CD4-positive, alpha-beta T cell treated with Interleukin-12 subunit alpha and Interleukin-12 subunit beta, for 1 hour (primary cell): ENCODE measurements around the gene EOGT.

ENCODE experiments used
- DNase-seq: peaks from one replicate; pipeline ENCODE4 v3.0.0-alpha.2; 2020

The EOGT gene

DNA sequence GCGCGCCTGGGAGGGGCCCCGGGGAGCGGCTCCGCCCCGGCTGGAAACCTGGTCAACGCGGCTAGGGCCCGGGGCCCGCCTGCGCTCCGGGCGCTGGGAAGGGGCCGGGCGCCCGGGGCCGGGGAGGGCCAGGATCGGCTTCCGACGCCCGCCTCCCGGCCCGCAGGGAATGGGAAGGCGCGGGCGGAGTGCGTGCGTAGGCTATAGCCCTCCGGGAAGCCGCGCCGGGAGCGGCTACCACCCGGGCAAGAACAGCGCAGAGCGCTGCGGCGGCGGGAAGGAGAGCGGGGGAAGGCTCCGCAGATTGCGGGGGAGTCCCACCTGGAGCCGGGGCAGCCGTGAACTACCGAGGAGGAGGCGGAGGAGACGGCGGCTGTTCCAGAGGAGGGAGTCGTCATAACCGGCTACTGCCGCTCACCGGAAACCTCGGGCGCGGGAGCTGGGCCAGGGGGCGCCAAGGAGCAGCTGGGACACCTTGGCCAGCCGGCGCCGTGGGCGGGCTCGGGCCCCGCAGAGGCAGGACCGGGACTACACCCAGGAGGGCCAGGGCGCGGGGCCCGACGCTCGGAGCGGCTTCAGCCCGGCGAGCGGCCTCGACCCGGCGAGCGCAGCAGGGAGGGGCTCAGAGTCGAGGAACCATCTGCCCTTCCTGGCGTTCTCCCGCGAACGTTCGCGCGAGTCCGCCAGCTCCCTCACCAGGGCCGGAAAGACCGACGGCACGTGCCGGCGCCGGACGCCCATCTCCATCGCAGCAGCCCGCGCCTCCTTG is at the start of gene EOGT:
TSS of gene EOGT (minus strand) at position 432 of the 769 bp plus-strand sequence. CDS start 3,838 bp downstream, outside the sequence.
- peak; percentile 85 for DNase-seq

DNA sequence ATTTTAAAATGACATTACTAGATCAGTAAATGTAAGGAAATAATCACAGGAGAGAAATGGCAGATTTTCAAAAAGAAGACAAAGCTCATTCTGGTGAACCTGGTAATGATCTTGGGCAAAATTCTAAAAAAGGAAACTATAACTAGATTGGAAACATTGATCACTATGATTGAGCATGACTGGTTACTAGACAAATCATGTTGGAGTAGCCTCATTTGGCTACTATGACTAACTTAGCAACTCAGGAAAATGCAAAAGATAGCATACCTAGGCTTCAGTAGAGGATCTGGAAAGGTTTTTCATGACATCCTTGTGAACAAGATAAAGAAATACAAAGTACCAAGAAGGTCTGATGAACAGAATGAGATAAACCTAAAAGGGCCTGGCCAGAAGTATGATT is 46.2 kb upstream of the EOGT start:
- DNase-seq = no peak

DNA sequence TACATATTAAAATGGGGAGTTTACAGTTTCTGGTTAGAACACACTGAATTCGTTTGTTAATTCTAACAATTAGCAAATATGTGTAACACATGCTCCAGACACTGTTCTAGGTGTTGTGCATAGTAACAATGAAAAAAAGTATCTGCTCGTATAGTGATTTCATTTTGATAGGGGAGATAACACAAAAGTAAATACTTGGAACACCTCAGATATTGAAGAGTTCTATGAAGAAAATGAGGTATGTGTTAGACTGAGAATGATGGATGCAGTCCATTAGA is 45.4 kb upstream of the EOGT start:
- no peak for DNase-seq

DNA sequence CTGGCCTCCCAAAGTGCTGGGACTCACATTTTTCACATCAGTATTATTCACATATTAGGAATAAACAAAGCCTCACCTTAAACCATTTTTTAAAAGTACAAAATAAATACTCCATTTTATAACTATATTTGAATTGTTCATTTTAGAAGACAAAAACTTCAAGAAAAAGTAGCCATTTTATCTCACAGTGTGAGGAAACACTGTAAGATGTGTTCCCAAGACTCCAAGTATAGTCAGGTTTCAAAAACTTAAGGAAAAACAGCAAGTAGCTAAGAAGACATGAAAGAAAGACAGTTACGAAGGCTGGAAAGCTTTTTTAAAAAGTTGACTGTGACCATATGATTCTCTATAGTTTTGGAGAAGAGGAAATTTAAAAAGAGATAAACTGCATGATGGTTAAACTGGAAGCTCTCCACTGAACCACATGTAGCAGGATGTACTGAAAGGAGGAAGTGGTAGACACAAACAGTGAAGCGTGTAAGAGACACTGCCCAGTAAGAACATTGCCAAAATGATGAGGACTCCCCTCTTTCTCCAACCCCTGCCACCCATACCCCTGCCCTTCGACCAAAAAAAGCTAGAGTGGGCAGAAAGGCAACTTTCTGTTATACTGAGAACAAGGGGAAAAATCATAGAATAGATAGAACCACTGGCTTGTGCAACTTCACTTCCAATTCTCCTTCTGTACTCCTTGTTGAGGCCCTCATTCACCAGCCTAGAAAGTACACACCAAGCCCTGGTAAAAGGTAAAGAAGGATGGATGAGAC is 44.9 kb upstream of the EOGT start:
- DNase-seq = peak; percentile 51

DNA sequence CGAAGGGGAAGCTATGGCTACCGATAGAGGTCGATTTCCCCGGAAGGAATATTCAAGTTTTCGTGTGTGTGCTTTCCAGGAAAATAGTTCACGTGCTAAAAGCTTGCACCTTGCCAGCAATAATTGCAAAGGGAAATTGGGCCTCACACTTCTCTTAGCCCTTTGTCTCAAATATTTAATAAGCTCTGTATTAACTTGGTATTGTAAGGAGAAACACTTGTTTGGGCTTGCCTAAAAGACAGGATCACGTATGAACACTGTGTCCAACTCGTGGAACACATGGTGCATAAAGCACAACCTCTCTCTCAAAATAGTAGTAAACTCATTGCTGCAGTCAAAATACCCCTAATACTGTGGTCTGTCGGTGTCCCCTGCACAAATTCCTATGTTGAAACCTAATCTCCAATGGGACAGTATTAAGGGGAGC is 39.0 kb upstream of the EOGT start:
- DNase-seq = no peak

DNA sequence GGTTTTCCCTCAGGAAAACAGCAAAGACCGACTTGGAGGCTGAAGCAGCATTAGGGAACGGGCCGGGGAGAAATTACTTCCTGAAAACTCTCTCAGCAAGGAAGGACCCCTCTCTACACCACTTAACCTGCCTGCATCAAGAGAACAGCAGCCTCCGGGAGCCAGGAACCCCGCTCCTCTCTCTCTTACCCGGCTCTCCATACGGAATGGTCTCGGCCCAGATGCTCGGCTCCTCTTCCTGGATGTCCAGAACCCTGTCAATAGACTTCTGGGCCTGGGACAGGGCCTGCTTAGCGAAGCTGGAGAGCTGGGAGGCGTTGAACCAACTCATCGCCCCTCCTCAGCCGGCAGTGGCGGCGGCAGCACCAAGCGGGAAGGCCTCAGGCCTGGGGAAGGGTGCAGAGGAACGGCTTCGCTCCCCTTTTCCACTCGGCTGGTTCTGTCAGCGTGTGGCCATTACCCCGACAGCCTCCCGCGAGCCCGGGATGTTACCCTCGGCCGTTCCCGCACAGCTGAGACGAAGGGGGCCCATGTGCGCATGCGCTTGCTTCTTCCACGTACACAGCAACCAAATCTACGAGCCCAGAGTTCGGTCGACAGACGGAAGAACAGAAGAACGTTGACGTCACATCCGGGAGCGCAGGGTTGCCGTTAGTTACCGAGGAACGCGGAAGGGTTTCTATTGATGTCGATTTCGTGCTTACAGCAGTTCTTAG is 38.4 kb upstream of the EOGT start, which contains the start of gene TMF1:
TSS of gene TMF1 (minus strand) at position 578 of the 716 bp plus-strand sequence. CDS start at position 331, 247 bp downstream.
- DNase-seq = peak; percentile 98

DNA sequence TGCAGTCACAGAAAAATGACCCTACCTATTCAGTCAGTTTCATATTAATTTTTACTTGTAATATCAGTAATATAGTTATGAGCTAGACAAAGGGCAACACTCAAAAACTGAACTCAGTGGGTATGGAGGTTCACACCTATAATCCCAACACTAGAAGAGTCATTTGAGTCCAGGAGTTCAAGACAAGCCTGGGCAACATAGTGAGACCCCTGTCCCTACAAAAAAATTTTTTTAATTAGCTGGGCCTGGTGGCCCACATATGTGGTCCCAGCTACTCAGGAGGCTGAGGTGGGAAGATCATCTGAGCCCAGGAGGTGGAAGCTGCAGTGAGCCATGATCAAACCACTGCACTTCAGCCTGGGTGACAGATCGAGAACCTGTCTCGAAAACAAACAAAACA is 35.5 kb upstream of the EOGT start:
- no peak for DNase-seq

DNA sequence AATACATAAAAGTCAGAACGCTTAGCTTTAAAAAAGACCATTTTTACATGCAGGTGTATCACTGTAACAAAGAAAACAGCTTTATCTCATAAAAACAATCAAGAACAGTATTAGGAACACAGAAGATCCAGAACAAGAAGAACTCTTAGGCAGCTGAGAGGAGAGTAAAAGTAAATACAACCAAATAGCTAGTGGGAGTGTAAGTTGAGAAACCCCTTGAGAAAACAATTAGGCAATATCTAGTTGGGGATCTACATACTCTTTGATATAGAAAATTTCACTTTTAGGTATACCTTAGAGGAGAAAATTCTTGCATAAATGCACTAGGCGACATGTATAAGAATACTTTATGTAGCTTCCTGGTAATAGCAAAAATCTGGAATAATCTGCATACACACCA is 31.1 kb upstream of the EOGT start:
- DNase-seq = no peak

DNA sequence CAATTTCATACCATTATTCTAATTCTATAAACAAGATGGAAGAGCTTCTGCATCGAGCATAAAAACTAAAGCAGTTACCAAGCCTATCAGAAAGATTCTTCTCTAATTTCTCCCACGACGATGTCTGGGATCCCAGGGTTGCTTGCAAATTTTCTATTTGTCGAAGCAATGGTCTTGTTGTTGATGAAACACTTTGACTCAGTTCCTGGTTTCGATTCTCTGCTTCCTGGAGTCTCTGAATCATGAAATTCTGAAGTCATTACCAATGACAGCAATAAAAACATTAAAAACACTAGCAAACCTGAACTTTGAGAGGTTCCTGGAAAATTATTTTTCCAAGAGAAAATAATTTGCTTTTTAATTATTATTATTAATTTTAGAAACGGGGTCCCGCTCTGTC is 20.0 kb upstream of the EOGT start:
- no peak for DNase-seq

DNA sequence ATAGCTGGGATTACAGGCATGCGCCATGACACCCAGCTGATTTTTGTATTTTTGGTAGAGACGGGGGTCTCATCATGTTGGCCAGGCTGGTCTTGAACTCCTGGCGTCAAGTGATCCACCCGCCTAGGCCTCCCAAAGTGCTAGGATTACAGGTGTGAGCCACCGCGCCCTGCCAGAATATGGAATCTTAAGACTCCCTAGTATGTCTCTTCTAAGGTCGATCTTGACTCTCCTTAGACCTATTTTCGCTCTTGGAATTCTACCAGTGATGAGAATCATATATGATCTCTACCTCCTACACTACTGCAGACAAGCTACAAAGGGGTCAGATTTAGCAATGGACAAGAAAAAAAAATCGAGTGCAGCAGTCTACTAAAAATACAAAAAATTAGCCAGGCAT is 19.3 kb upstream of the EOGT start:
- DNase-seq = no peak

DNA sequence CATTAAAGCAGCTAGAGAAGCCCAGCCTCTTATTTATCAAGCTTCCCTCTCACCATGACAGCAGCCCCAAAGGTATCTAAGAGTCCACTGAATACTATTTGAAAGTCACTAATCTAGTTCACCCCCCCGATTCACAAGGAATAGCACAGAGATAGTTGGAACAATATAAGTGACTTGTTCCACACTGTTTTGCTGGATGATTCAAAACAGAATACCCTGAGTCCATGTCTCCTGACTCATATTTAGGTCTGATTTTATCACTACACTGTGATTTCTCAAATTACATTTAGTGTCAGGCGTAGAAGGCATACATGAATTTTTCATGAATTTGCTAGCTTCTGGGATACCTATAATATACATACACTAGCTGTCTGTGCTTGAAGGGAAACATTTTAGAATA is 18.7 kb upstream of the EOGT start:
- DNase-seq = no peak

DNA sequence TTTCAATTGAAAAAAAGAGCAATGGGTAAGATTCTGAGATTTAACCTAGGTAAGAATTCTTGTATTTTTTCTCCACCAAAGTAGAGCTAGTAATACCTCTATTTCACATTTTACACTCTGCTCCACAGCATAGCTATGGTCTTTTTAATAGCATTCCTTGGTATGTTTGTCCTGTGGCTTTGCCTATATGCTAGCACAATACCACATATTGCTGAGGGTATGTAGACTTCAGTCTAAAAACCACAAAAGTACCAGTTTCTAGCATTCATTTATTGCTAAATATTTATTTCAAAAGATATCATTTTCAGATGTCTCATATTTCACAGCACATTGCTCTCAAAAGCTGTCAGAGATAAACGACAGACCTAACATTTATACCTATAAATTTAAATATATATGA is 18.2 kb upstream of the EOGT start:
- DNase-seq = no peak

DNA sequence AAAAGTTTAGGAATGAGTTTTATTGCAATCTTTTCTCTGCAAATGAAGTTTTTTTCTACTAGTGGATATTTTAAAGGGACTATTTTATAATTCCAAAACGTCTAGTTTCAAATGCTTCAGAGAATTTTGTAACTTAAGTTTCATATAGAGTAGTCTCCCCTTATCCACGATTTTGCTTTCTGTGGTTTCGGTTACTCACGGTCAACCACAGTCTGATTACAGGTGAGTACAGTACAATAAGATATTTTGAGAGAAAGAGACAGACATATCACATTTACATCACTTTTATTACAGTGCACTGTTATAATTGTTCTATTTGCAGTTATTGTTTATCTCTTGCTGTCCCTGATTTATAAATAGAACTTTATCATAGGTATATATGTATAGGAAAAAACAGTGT is 7.4 kb upstream of the EOGT start:
- DNase-seq = no peak

DNA sequence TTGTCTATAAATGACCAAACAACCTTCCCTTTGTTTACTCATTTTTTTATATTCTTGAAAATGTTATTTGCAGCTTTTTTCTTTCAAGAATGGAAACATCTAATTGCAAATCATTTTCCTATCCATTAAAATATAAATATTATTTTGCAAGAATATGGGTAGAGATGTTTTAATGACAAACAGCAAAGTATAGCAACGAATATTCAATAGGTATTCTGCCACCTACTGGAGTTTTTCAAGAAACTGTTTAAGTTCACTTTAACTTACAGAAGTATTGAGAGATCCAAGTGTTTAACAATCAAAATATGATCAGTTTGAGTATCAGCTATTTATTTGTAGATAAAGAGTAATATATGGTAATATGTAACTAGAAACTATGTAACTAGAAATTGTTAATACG is 6.9 kb upstream of the EOGT start:
- DNase-seq = peak; percentile 26

DNA sequence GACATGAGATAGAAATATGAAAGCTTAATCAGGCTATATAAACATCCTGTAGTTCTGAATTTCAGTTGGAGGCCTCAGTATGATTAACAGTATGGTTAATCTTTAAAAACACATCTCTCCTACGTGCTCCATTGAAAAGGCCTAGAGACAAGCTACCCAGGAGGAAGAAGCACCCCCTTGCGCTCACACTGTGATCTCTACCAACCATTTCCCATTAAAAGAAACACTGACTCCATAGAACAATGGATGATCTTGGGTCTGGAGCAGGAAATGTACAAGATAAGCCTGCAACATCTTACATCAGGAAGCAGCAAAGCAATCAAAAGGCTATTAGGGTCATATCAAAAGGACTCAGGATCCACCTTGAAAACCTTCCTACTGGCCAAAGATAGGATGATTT is 3.4 kb upstream of the EOGT start:
- no peak for DNase-seq

DNA sequence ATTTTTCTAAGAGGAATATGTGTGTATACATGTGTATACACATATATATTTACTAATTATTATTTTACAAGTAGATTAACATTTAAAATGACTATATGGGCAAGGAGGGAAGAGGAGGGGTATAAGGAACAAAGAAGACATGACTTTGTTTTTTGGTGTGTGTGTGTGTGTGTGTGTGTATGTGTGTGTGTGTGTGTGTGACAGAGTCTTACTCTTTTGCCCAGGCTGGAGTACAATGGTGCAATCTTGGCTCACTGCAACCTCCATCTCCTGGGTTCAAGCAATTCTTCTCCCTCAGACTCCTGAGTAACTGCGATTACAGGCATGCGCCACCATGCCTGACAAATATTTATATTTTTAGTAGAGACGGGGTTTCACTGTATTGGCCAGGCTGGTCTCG is 2.6 kb upstream of the EOGT start:
- no peak for DNase-seq

DNA sequence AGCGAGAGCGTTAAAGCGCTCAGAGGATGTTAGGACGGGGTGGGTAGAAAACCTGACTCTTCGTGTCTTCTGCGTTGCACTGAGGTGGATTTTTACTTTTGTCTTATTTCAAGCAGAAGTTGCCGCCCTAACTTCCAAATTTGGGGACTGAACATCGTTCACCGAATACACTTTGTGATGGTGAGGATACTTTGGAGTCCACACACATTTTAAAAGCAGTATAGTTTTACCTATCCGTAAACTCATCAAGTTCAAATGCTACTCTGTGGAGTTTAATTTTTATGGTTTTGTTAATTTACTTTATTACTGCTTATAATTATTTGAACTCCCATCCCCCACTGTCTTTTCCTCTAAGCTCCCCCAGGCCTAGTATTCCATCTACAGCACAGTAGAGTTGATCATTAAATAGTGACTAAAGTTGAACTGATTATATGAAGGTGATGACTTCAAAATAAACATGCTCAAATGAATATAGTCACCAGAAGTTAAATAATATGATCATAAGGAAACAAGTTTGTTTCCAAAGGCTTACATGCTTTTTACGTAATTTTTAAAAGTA is 617 bp upstream of the EOGT start:
- DNase-seq = no peak

DNA sequence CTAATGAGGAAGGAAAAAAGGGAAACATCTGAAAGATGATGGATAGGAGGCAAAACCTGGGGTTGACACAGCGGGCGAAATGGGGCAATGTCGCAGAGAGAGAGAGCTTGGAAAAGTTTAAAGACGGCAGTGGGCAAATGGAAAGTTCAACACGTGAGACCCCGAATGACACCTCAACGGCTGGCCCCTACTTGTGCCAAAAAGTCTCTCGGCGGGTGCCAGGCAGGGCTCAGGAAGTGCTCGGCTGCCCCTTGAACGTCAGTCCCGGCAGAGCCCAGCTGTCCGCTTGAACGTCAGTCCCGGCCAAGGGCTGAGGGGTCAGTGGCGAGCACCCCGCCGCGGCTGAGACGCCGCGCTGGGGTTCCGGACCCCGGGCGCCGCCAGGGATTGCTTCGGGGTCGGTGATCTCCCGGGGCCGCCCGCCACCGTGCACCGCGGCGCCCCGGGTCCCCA is 658 bp downstream of the EOGT start:
- peak; percentile 32 for DNase-seq

DNA sequence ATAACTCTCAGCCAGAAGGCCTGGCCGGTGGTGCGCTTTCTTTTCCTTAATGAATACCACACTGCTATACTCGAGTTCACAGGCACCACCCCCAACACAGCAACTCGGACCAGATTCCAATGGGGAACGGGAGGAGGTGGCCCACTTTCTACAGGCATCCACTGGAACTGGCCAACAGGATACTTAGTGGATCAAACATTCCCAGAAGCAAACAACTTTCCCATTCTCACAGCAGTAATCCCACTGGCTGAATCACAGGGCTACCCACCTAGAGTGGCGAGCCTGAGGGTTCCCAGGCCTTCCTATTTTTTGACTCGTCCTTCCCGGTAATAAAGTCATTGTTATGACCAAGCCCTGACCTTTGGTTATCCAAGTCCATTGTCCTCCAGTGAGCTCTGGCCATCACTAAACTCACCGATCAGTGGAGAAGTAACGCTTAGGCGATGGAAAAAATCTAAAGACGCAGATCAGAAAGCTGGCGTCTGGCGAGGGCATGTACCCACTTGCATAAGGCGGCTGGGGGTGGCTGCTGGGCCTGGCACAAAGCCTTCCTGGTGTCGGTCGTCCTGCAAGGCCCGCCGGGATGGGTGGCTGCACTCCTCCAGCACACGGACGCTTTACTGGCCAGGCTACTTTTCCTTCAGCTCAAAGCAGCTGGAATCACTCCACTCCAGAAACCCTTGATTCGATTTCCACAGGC is 1.2 kb downstream of the EOGT start:
- DNase-seq = no peak

DNA sequence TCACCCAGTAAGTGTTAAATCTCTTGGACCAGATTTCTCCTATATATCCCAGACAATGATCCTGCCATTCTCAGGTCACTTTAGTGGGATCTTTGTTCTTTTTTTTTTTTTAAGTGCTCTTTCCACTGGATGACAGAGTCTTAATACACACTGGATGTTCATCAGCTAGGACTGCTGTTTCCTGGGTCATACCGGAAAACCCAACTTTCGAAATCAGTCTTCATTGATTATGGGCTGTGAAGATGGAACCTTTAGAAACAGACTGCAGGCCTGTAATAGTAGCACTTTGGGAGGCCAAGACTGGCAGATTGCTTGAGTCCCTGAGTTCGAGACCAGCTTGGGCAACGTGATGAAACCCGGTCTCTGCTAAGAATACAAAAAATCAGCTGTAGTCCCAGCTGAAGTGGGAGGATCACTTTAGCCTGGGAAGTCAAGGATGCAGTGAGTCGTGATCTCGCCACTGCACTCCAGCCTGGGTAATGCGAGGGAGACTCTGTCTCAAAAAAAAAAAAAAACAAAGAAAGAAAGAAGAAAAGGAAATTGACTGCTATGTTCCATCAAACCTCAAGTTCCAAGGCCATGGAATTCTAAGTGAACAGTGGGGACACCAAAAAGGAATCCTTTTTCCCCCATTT is 2.3 kb downstream of the EOGT start:
- DNase-seq = no peak

DNA sequence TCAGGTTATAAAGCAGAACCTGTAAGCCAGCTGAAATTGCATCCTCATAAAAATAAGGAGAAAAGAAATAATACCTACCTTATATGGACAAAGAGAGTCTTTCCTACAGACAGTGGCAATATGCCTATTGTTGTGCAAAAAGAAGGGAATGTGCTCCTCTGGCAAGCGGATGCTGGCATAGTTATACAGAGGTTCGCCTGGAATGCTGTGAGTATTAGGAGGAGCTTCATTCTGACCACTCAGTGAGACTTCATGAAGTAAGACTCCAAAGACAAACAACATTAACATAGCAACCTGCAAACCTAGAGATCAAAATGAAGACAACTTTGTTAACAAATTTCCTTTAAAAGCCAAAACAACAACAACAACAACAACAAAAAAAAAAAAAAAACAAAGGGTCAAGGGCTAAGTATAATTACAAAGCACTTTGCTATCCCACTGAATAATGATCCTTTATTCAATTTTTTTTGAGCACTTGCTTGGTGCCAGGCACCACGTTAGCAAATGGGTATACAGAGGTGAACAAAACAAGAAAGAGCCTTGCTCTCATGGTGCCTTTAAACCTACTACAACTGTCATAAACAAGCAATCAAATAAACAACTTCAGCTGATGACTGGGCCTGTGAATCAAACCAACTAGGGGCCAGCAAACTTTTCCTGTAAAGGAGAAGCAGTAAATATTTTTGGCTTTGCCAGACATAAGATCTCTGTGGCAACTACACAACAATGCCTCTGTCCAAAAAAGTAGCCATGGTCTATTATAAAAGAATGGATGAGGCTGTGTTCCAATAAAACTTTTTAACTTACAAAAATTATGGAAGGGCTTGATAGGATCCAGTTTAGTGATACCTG is 3.7 kb downstream of the EOGT start:
- no peak for DNase-seq
